HEK293 (cell line): ENCODE data around the gene SLC2A3.

ENCODE experiments used
- CTCF ChIA-PET: fragments of 350-600 bp; formaldehyde crosslinking; extraction: SDS; loops from one replicate; lab custom pipeline; 2021; ENCODE audit warnings: antibody characterized with exemption; lab: Yijun Ruan, JAX
- POLR2A ChIA-PET: fragments of 300-600 bp; formaldehyde crosslinking; extraction: SDS; loops from one replicate; lab custom pipeline; 2020; ENCODE audit warnings: antibody characterized with exemption, inconsistent platforms; lab: Yijun Ruan, JAX
- H3K27ac ChIP-seq: fragments of 200-500 bp; sonication (Bioruptor generic); 2 replicates; pipeline ENCODE4 v1.5.1; 2014; ENCODE audit warnings: low read depth, low read length, control low read depth, inconsistent platforms; ENCODE audit errors: extremely low read depth
- H3K36me3 ChIP-seq, 2 experiments: fragments of 200-500 bp in 1 of 2; sonication (Bioruptor generic) in 1 of 2; 1 replicate in 1 of 2; 2 replicates in 1 of 2; pipeline ENCODE4 v1.5.1; 2014 to 2017; ENCODE audit warnings: inconsistent platforms in 2 of 2, low read length in 2 of 2; ENCODE audit not compliant: control insufficient read depth in 2 of 2, insufficient read depth in 1 of 2
- H3K4me1 ChIP-seq: fragments of 200-500 bp; sonication (Bioruptor generic); 2 replicates; pipeline ENCODE4 v1.5.1; 2014; ENCODE audit warnings: mild to moderate bottlenecking, low read length, inconsistent platforms; ENCODE audit not compliant: control insufficient read depth, insufficient read depth
- H3K4me3 ChIP-seq: 2 replicates; pipeline ENCODE4 v1.5.1; 2011; ENCODE audit warnings: low read depth, mild to moderate bottlenecking, control low read depth, low read length, moderate library complexity
- H3K9me3 ChIP-seq: fragments of 200-500 bp; sonication (Bioruptor generic); 2 replicates; pipeline ENCODE4 v1.5.1; 2014; ENCODE audit warnings: low read depth, low read length, inconsistent platforms; ENCODE audit not compliant: control insufficient read depth, insufficient read depth
- BCL11B ChIP-seq: fragments of 450-650 bp; formaldehyde crosslinking; IDR thresholded peaks from 2 replicates; pipeline ENCODE4 v1.5.1; 2016; ENCODE audit warnings: low read depth, missing biosample characterization, missing genetic modification characterization
- GFI1B ChIP-seq: fragments of 450-650 bp; formaldehyde crosslinking; IDR thresholded peaks from 2 replicates; pipeline ENCODE4 v1.5.1; 2016; ENCODE audit warnings: missing biosample characterization, missing genetic modification characterization
- GLIS1 ChIP-seq: fragments of 450-650 bp; formaldehyde crosslinking; IDR thresholded peaks from 2 replicates; pipeline ENCODE4 v1.5.1; 2016; ENCODE audit warnings: missing biosample characterization, missing genetic modification characterization
- GLIS2 ChIP-seq: fragments of 450-650 bp; formaldehyde crosslinking; IDR thresholded peaks from 2 replicates; pipeline ENCODE4 v1.5.1; 2016; ENCODE audit warnings: missing biosample characterization, missing genetic modification characterization
- HOXC10 ChIP-seq: sonication (generic); formaldehyde crosslinking; IDR thresholded peaks from 2 replicates; pipeline ENCODE4 v1.8.1; 2023; ENCODE audit warnings: mild to moderate bottlenecking, missing genetic modification reagents
- IKZF3 ChIP-seq: fragments of 450-650 bp; IDR thresholded peaks from 2 replicates; pipeline ENCODE4 v1.5.0; 2018; ENCODE audit warnings: missing biosample characterization, mild to moderate bottlenecking, missing genetic modification characterization, moderate library complexity
- KLF10 ChIP-seq: fragments of 450-650 bp; IDR thresholded peaks from 2 replicates; pipeline ENCODE4 v1.5.1; 2018; ENCODE audit warnings: missing biosample characterization, mild to moderate bottlenecking, missing genetic modification characterization
- SCRT1 ChIP-seq: fragments of 450-650 bp; formaldehyde crosslinking; IDR thresholded peaks from 2 replicates; pipeline ENCODE4 v1.5.1; 2016; ENCODE audit warnings: missing biosample characterization, missing genetic modification characterization, borderline replicate concordance
- ZBTB7A ChIP-seq: fragments of 450-650 bp; formaldehyde crosslinking; IDR thresholded peaks from 2 replicates; pipeline ENCODE4 v1.5.1; 2016; ENCODE audit warnings: low read depth, missing biosample characterization, missing genetic modification characterization
- ZNF121 ChIP-seq: fragments of 450-650 bp; formaldehyde crosslinking; IDR thresholded peaks from 2 replicates; pipeline ENCODE4 v1.5.1; 2016; ENCODE audit warnings: missing biosample characterization, missing genetic modification characterization
- ZNF169 ChIP-seq: fragments of 450-650 bp; formaldehyde crosslinking; IDR thresholded peaks from 2 replicates; pipeline ENCODE4 v1.5.1; 2016; ENCODE audit warnings: missing biosample characterization, missing genetic modification characterization
- ZNF175 ChIP-seq: fragments of 450-650 bp; formaldehyde crosslinking; IDR thresholded peaks from 2 replicates; pipeline ENCODE4 v1.5.1; 2016; ENCODE audit warnings: missing biosample characterization, missing genetic modification characterization
- ZNF184 ChIP-seq: fragments of 450-650 bp; IDR thresholded peaks from 2 replicates; pipeline ENCODE4 v1.5.1; 2018; ENCODE audit warnings: missing biosample characterization, mild to moderate bottlenecking, missing genetic modification characterization
- ZNF214 ChIP-seq: fragments of 450-650 bp; formaldehyde crosslinking; IDR thresholded peaks from 2 replicates; pipeline ENCODE4 v1.5.1; 2017; ENCODE audit warnings: missing biosample characterization, mild to moderate bottlenecking, missing genetic modification characterization, borderline replicate concordance
- ZNF366 ChIP-seq: fragments of 450-650 bp; formaldehyde crosslinking; conservative IDR thresholded peaks from 2 replicates; pipeline ENCODE4 v1.5.1; 2016; ENCODE audit warnings: missing biosample characterization, missing genetic modification characterization
- ZNF37A ChIP-seq: fragments of 450-650 bp; IDR thresholded peaks from 2 replicates; pipeline ENCODE4 v1.5.1; 2018; ENCODE audit warnings: missing biosample characterization, missing genetic modification characterization
- ZNF426 ChIP-seq: fragments of 450-650 bp; formaldehyde crosslinking; IDR thresholded peaks from 2 replicates; pipeline ENCODE4 v1.5.1; 2017; ENCODE audit warnings: missing biosample characterization, missing genetic modification characterization, mild to moderate bottlenecking, inconsistent platforms, moderate library complexity
- ZNF473 ChIP-seq: fragments of 450-650 bp; formaldehyde crosslinking; IDR thresholded peaks from 2 replicates; pipeline ENCODE4 v1.5.1; 2017; ENCODE audit warnings: missing biosample characterization, missing genetic modification characterization
- ZNF501 ChIP-seq: fragments of 450-650 bp; formaldehyde crosslinking; IDR thresholded peaks from 2 replicates; pipeline ENCODE4 v1.5.1; 2016; ENCODE audit warnings: missing biosample characterization, missing genetic modification characterization
- ZNF548 ChIP-seq: fragments of 450-650 bp; formaldehyde crosslinking; IDR thresholded peaks from 2 replicates; pipeline ENCODE4 v1.5.1; 2016; ENCODE audit warnings: missing biosample characterization, missing genetic modification characterization
- ZNF555 ChIP-seq: fragments of 450-650 bp; formaldehyde crosslinking; conservative IDR thresholded peaks from 2 replicates; pipeline ENCODE4 v1.5.1; 2017; ENCODE audit warnings: missing biosample characterization, mild to moderate bottlenecking, missing genetic modification characterization, inconsistent platforms
- ZNF626 ChIP-seq: fragments of 450-650 bp; sonication (Bioruptor Pico); formaldehyde crosslinking; IDR thresholded peaks from 2 replicates; pipeline ENCODE4 v1.5.1; 2018; ENCODE audit warnings: missing biosample characterization, missing genetic modification characterization, inconsistent platforms
- ZNF776 ChIP-seq: fragments of 450-650 bp; formaldehyde crosslinking; IDR thresholded peaks from 2 replicates; pipeline ENCODE4 v1.5.0; 2017; ENCODE audit warnings: missing biosample characterization, missing genetic modification characterization, borderline replicate concordance
- TF ChIP-seq, protein P1 (sequence below): fragments of 450-650 bp; formaldehyde crosslinking; IDR thresholded peaks from 2 replicates; pipeline ENCODE4 v1.5.1; 2017; ENCODE audit warnings: missing biosample characterization, missing genetic modification characterization
- TF ChIP-seq, protein P2 (sequence below): fragments of 450-650 bp; formaldehyde crosslinking; IDR thresholded peaks from 2 replicates; pipeline ENCODE4 v1.5.1; 2016; ENCODE audit warnings: missing biosample characterization, missing genetic modification characterization, borderline replicate concordance
- TF ChIP-seq, protein P3 (sequence below): fragments of 450-650 bp; IDR thresholded peaks from 2 replicates; pipeline ENCODE4 v1.5.1; 2018; ENCODE audit warnings: missing biosample characterization, mild to moderate bottlenecking, missing genetic modification characterization
- TF ChIP-seq, protein P4 (sequence below): fragments of 450-650 bp; formaldehyde crosslinking; IDR thresholded peaks from 2 replicates; pipeline ENCODE4 v1.5.1; 2016; ENCODE audit warnings: missing biosample characterization, missing genetic modification characterization, low read depth
- TF ChIP-seq, protein P5 (sequence below): fragments of 450-650 bp; formaldehyde crosslinking; IDR thresholded peaks from 2 replicates; pipeline ENCODE4 v1.5.1; 2016; ENCODE audit warnings: missing biosample characterization, missing genetic modification characterization

SLC2A3 gene

DNA sequence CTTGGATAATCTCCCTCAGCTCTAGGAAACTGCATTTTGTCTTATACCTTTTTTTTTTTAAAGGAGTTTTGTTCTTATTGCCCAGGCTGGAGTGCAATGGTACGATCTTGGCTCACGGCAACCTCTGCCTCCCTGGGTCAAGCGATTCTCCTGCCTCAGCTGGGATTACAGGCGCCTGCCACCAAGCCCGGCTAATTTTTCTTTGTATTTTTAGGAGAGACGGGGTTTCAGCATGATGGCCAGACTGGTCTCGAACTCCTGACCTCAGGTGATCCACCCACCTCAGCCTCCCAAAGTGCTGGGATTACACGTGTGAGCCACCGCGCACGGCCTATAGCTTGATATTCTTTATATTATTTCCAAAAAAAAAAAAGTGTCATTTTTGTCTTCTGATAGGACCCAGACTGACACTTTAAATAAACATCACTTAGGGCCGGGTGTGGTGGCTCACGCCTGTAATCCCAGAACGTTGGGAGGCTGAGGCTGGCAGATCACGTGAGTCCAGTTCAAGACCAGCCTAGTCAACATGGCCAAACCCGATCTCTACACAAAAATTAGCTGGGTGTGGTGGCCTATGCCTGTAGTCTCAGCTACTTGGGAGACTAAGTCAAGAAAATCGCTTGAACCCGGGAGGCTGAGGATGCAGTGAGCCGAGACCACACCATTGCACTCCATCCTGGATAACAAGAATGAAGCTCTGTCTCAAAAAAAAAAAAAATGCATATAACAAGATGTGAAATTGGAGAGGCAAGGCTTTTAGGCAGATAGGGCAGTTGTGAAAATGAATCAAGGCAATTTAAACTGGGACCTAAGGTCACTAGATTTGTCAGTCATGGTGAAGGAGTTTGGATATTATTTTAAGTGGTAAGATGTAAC is 18.4 kb downstream of the SLC2A3 start:
- Histone ChIP-seq H3K9me3 (no peaks in the 10 kb centered on the region), H3K27ac (no peak overlapping the region), H3K36me3 (peaks cover 12 to 39% of the 10 kb centered on the region in 2 experiments), H3K4me1 (no peaks in the 10 kb centered on the region), H3K4me3 (no peak overlapping the region)
- CTCF ChIA-PET = interaction anchor here (2.8 kb wide), 1 partner anchor 16 kb away, joined by 19 read pairs; no protein-coding TSS in a partner anchor
- POLR2A ChIA-PET = no interaction called here
- TF ChIP-seq, protein P1, sequence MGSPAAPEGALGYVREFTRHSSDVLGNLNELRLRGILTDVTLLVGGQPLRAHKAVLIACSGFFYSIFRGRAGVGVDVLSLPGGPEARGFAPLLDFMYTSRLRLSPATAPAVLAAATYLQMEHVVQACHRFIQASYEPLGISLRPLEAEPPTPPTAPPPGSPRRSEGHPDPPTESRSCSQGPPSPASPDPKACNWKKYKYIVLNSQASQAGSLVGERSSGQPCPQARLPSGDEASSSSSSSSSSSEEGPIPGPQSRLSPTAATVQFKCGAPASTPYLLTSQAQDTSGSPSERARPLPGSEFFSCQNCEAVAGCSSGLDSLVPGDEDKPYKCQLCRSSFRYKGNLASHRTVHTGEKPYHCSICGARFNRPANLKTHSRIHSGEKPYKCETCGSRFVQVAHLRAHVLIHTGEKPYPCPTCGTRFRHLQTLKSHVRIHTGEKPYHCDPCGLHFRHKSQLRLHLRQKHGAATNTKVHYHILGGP (tag by site-specific recombination) = no peak
- TF ChIP-seq ZNF214 = no peak
- no peak for TF ChIP-seq ZBTB7A (tag by site-specific recombination)
- no peak for TF ChIP-seq GLIS2 (tag by site-specific recombination)
- no peak for TF ChIP-seq HOXC10 (CRISPR knock-in tag)
- TF ChIP-seq ZNF366 = no peak
- no peak for TF ChIP-seq ZNF184 (tag by site-specific recombination)
- TF ChIP-seq ZNF626 (tag by site-specific recombination) = no peak
- TF ChIP-seq KLF10 (tag by site-specific recombination) = no peak
- no peak for TF ChIP-seq ZNF776 (tag by site-specific recombination)
- TF ChIP-seq ZNF555 (tag by site-specific recombination) = no peak
- TF ChIP-seq, protein P2, sequence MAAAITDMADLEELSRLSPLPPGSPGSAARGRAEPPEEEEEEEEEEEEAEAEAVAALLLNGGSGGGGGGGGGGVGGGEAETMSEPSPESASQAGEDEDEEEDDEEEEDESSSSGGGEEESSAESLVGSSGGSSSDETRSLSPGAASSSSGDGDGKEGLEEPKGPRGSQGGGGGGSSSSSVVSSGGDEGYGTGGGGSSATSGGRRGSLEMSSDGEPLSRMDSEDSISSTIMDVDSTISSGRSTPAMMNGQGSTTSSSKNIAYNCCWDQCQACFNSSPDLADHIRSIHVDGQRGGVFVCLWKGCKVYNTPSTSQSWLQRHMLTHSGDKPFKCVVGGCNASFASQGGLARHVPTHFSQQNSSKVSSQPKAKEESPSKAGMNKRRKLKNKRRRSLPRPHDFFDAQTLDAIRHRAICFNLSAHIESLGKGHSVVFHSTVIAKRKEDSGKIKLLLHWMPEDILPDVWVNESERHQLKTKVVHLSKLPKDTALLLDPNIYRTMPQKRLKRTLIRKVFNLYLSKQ (tag by site-specific recombination) = no peak
- TF ChIP-seq SCRT1 (tag by site-specific recombination) = no peak
- TF ChIP-seq BCL11B (tag by site-specific recombination) = no peak
- no peak for TF ChIP-seq IKZF3 (tag by site-specific recombination)
- TF ChIP-seq GFI1B (tag by site-specific recombination) = no peak
- no peak for TF ChIP-seq ZNF169
- TF ChIP-seq ZNF37A (tag by site-specific recombination) = no peak
- TF ChIP-seq ZNF473 (tag by site-specific recombination) = no peak
- no peak for TF ChIP-seq GLIS1 (tag by site-specific recombination)

DNA sequence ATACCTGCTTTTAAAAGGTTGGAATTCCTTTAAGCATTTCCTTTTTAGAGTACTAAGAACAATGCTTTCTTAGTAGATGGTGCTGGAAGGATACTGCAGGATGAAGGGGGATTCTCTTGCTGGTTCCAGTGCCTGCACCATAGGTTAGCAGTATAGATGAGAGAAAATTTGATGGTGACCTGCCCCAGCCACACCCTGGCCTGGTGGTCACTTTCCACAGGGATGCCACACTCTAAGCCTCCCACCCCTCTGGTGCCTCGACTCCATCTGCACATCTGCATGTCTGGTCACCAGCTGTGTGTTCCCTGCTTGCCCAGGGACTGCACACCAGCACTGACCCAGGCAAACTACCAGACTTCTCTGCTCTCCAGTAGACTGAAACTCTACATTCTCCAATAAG is 19.1 kb downstream of the SLC2A3 start:
- no peaks in the 10 kb centered on the region for H3K4me1 ChIP-seq
- no peak overlapping the region for H3K4me3 ChIP-seq
- POLR2A ChIA-PET = no interaction called here
- CTCF ChIA-PET = interaction anchor here (0.8 to 2.8 kb wide), 2 partner anchors 16 to 274 kb away, joined by 3 to 19 read pairs; no protein-coding TSS in a partner anchor
- H3K36me3 ChIP-seq = peaks cover 5 to 32% of the 10 kb centered on the region in 2 experiments
- no peaks in the 10 kb centered on the region for H3K9me3 ChIP-seq
- no peak overlapping the region for H3K27ac ChIP-seq
- TF ChIP-seq, protein P3, sequence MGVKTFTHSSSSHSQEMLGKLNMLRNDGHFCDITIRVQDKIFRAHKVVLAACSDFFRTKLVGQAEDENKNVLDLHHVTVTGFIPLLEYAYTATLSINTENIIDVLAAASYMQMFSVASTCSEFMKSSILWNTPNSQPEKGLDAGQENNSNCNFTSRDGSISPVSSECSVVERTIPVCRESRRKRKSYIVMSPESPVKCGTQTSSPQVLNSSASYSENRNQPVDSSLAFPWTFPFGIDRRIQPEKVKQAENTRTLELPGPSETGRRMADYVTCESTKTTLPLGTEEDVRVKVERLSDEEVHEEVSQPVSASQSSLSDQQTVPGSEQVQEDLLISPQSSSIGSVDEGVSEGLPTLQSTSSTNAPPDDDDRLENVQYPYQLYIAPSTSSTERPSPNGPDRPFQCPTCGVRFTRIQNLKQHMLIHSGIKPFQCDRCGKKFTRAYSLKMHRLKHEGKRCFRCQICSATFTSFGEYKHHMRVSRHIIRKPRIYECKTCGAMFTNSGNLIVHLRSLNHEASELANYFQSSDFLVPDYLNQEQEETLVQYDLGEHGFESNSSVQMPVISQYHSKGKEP = no peak
- TF ChIP-seq ZNF366 = no peak
- no peak for TF ChIP-seq ZNF555 (tag by site-specific recombination)
- TF ChIP-seq ZNF426 = no peak
- TF ChIP-seq ZNF175 = no peak
- TF ChIP-seq ZNF501 = no peak
- TF ChIP-seq GFI1B (tag by site-specific recombination) = no peak
- TF ChIP-seq, protein P4, sequence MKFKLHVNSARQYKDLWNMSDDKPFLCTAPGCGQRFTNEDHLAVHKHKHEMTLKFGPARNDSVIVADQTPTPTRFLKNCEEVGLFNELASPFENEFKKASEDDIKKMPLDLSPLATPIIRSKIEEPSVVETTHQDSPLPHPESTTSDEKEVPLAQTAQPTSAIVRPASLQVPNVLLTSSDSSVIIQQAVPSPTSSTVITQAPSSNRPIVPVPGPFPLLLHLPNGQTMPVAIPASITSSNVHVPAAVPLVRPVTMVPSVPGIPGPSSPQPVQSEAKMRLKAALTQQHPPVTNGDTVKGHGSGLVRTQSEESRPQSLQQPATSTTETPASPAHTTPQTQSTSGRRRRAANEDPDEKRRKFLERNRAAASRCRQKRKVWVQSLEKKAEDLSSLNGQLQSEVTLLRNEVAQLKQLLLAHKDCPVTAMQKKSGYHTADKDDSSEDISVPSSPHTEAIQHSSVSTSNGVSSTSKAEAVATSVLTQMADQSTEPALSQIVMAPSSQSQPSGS (tag by site-specific recombination) = no peak
- no peak for TF ChIP-seq ZNF548 (tag by site-specific recombination)
- TF ChIP-seq, protein P5, sequence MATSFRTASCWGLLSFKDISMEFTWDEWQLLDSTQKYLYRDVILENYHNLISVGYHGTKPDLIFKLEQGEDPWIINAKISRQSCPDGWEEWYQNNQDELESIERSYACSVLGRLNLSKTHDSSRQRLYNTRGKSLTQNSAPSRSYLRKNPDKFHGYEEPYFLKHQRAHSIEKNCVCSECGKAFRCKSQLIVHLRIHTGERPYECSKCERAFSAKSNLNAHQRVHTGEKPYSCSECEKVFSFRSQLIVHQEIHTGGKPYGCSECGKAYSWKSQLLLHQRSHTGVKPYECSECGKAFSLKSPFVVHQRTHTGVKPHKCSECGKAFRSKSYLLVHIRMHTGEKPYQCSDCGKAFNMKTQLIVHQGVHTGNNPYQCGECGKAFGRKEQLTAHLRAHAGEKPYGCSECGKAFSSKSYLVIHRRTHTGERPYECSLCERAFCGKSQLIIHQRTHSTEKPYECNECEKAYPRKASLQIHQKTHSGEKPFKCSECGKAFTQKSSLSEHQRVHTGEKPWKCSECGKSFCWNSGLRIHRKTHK = no peak
- TF ChIP-seq ZNF121 = no peak
